Measurements from ENCODE around the gene DMD. TPM values are rescaled to one million over a fixed set of nuclear protein-coding genes. Genes with fewer than 3 reads are reported as not detected.
"Not testable (repeated sequence)": the region's sequence is repeated elsewhere in the genome, so short reads cannot be mapped to it uniquely, and the experiment has no call there.

The DMD gene
- total and polyA plus RNA-seq, 2 donors (not counting 1 experiment from before 2014, with no cell fraction given) = 2.0 to 51.8 TPM

DNA sequence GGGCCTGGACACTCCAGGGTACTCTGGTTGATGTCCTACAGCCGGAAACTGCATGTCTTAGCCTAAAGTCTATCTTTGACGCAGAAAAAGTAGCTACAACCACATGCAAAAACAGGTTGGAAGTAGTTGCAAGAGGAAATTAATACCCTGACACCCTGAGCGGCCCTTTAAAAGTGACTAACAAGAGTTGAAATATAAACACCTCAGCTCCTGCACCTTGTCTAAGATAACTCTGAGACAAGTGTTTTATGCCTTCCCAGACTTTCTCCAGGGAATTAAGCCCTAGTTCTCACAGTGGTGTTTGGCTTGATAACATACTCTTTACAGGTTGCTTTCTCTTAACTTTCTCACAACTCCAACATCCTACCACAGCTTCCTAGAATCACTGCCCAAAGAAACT is 943.1 kb downstream of the DMD start:
- no peak overlapping the region for H3K9ac ChIP-seq (ENCODE audit: low read length)
- ChIA-PET CTCF (no interaction called here), POLR2A (no interaction called here)
- H3K4me1 Mint-ChIP-seq = no peaks in the 10 kb centered on the region
- no peak overlapping the region for H3K4me3 ChIP-seq (ENCODE audit: control extremely low read depth in 1 of 5, extremely low read depth in 1 of 5, insufficient read depth in 1 of 5, low read depth in 2 of 5, low read length in 4 of 5)
- H3K36me3 ChIP-seq (replicated peaks in 1 of 2; ENCODE audit: control extremely low read depth in 1 of 2, control insufficient read depth in 1 of 2, extremely low read depth in 1 of 2, insufficient read depth in 2 of 2, low read length in 1 of 2) = no peaks in the 10 kb centered on the region
- no peak for DNase-seq
- H2AFZ ChIP-seq (ENCODE audit: insufficient read depth, low read depth, low read length, poor library complexity, severe bottlenecking) = no peak overlapping the region
- no peak overlapping the region for H3K4me2 ChIP-seq (replicated peaks; ENCODE audit: low read depth, low read length, poor library complexity, severe bottlenecking)
- no peaks in the 10 kb centered on the region for H3K27me3 ChIP-seq (replicated peaks in 1 of 4; ENCODE audit: control extremely low read depth in 1 of 4, control insufficient read depth in 3 of 4, insufficient read depth in 4 of 4, low read length in 3 of 4)
- no peaks in the 10 kb centered on the region for H3K4me1 ChIP-seq (ENCODE audit: control insufficient read depth in 2 of 2, insufficient read depth in 2 of 2, low read length in 2 of 2)
- no peaks in the 10 kb centered on the region for H3K79me2 ChIP-seq (ENCODE audit: control insufficient read depth, insufficient read depth, low read length)
- no peaks in the 10 kb centered on the region for H3K9me3 Mint-ChIP-seq (ENCODE audit: insufficient read depth)
- no peak overlapping the region for H3K27ac Mint-ChIP-seq
- intact Hi-C loops (cut with micrococcal nuclease) = no loop called here
- WGBS (ENCODE audit: insufficient coverage) = no CpG with 5 or more reads among the region's 3 CpGs
- no peak for ATAC-seq (ENCODE audit: low read depth)
- no peak for TF ChIP-seq EZH2 (IDR thresholded peaks at IDR 0.05; ENCODE audit: borderline replicate concordance, insufficient read depth, low read depth, low read length, poor library complexity, severe bottlenecking)
- no peak for TF ChIP-seq CTCF (IDR thresholded peaks at IDR 0.05)
- no peak overlapping the region for H3K4me3 Mint-ChIP-seq
- no peaks in the 10 kb centered on the region for H4K20me1 ChIP-seq (ENCODE audit: control insufficient read depth, insufficient read depth, low read length, poor library complexity, severe bottlenecking)
- no peaks in the 10 kb centered on the region for H3K27me3 Mint-ChIP-seq
- no peak overlapping the region for H3K27ac ChIP-seq (ENCODE audit: low read length in 2 of 2)
- peaks cover 0 to 8% (median 3%) of the 10 kb centered on the region in 3 donors for H3K9me3 ChIP-seq (ENCODE audit: control extremely low read depth in 1 of 3, control insufficient read depth in 2 of 3, insufficient read depth in 1 of 3, low read length in 2 of 3)

GRCh38 chrX:32267796-32268195 is 943.6 kb downstream of the DMD start:
- H3K27ac Mint-ChIP-seq = no peak overlapping the region
- H3K79me2 ChIP-seq (ENCODE audit: control insufficient read depth, insufficient read depth, low read length) = no peaks in the 10 kb centered on the region
- H3K9ac ChIP-seq (ENCODE audit: low read length) = no peak overlapping the region

GRCh38 chrX:32246675-32247074 is 964.7 kb downstream of the DMD start:
- POLR2A ChIA-PET; H3K4me2 ChIP-seq (replicated peaks; ENCODE audit: low read depth, low read length, poor library complexity, severe bottlenecking); H3K36me3 ChIP-seq (replicated peaks in 1 of 2; ENCODE audit: control extremely low read depth in 1 of 2, control insufficient read depth in 1 of 2, extremely low read depth in 1 of 2, insufficient read depth in 2 of 2, low read length in 1 of 2); H3K9me3 Mint-ChIP-seq (ENCODE audit: insufficient read depth); ATAC-seq (ENCODE audit: low read depth); H2AFZ ChIP-seq (ENCODE audit: insufficient read depth, low read depth, low read length, poor library complexity, severe bottlenecking); H3K4me1 ChIP-seq (ENCODE audit: control insufficient read depth in 2 of 2, insufficient read depth in 2 of 2, low read length in 2 of 2); CTCF ChIA-PET; H3K9me3 ChIP-seq (ENCODE audit: control extremely low read depth in 1 of 3, control insufficient read depth in 2 of 3, insufficient read depth in 1 of 3, low read length in 2 of 3); H3K27ac Mint-ChIP-seq; H3K4me1 Mint-ChIP-seq; H4K20me1 ChIP-seq (ENCODE audit: control insufficient read depth, insufficient read depth, low read length, poor library complexity, severe bottlenecking); H3K27me3 ChIP-seq (replicated peaks in 1 of 4; ENCODE audit: control extremely low read depth in 1 of 4, control insufficient read depth in 3 of 4, insufficient read depth in 4 of 4, low read length in 3 of 4); H3K27ac ChIP-seq (ENCODE audit: low read length in 2 of 2); H3K79me2 ChIP-seq (ENCODE audit: control insufficient read depth, insufficient read depth, low read length); H3K9ac ChIP-seq (ENCODE audit: low read length); H3K4me3 ChIP-seq (ENCODE audit: control extremely low read depth in 1 of 5, extremely low read depth in 1 of 5, insufficient read depth in 1 of 5, low read depth in 2 of 5, low read length in 4 of 5); intact Hi-C loops (cut with micrococcal nuclease); H3K4me3 Mint-ChIP-seq; DNase-seq; H3K27me3 Mint-ChIP-seq: not testable (repeated sequence)
- no CpG with 5 or more reads among the region's 4 CpGs for WGBS (ENCODE audit: insufficient coverage)

More at GRCh38 chrX:32267796-32268195, 943.6 kb downstream of the DMD start:
- ChIA-PET POLR2A (no interaction called here), CTCF (no interaction called here)
- TF ChIP-seq EZH2 (IDR thresholded peaks at IDR 0.05; ENCODE audit: borderline replicate concordance, insufficient read depth, low read depth, low read length, poor library complexity, severe bottlenecking) (no peak), CTCF (IDR thresholded peaks at IDR 0.05) (no peak)
- Histone ChIP-seq H3K36me3 (replicated peaks in 1 of 2; ENCODE audit: control extremely low read depth in 1 of 2, control insufficient read depth in 1 of 2, extremely low read depth in 1 of 2, insufficient read depth in 2 of 2, low read length in 1 of 2) (no peaks in the 10 kb centered on the region), H3K9me3 (ENCODE audit: control extremely low read depth in 1 of 3, control insufficient read depth in 2 of 3, insufficient read depth in 1 of 3, low read length in 2 of 3) (peaks cover 0 to 8% (median 3%) of the 10 kb centered on the region in 3 donors), H3K27me3 (replicated peaks in 1 of 4; ENCODE audit: control extremely low read depth in 1 of 4, control insufficient read depth in 3 of 4, insufficient read depth in 4 of 4, low read length in 3 of 4) (no peaks in the 10 kb centered on the region), H3K27ac (ENCODE audit: low read length in 2 of 2) (no peak overlapping the region), H2AFZ (ENCODE audit: insufficient read depth, low read depth, low read length, poor library complexity, severe bottlenecking) (no peak overlapping the region), H3K4me3 (ENCODE audit: control extremely low read depth in 1 of 5, extremely low read depth in 1 of 5, insufficient read depth in 1 of 5, low read depth in 2 of 5, low read length in 4 of 5) (no peak overlapping the region), H3K4me1 (ENCODE audit: control insufficient read depth in 2 of 2, insufficient read depth in 2 of 2, low read length in 2 of 2) (no peaks in the 10 kb centered on the region), H3K4me2 (replicated peaks; ENCODE audit: low read depth, low read length, poor library complexity, severe bottlenecking) (no peak overlapping the region), H4K20me1 (ENCODE audit: control insufficient read depth, insufficient read depth, low read length, poor library complexity, severe bottlenecking) (no peaks in the 10 kb centered on the region)
- no peak for ATAC-seq (ENCODE audit: low read depth)
- Mint-ChIP-seq H3K4me3 (no peak overlapping the region), H3K27me3 (no peaks in the 10 kb centered on the region), H3K9me3 (ENCODE audit: insufficient read depth) (peaks cover under 1% of the 10 kb centered on the region), H3K4me1 (no peaks in the 10 kb centered on the region)
- DNase-seq = no peak
- intact Hi-C loops (cut with micrococcal nuclease) = no loop called here
- WGBS (ENCODE audit: insufficient coverage) = no CpG with 5 or more reads among the region's 2 CpGs
